ENCODE measurements around the gene ADAMTS12. TPM values are rescaled to one million over a fixed set of nuclear protein-coding genes. Genes with fewer than 3 reads are reported as not detected.
A peak's percentile ranks its signal among the peaks of the same experiment; 100 is the strongest.

ADAMTS12 gene
- total RNA-seq, 1 donor from 2014 or later = 10.4 TPM

DNA sequence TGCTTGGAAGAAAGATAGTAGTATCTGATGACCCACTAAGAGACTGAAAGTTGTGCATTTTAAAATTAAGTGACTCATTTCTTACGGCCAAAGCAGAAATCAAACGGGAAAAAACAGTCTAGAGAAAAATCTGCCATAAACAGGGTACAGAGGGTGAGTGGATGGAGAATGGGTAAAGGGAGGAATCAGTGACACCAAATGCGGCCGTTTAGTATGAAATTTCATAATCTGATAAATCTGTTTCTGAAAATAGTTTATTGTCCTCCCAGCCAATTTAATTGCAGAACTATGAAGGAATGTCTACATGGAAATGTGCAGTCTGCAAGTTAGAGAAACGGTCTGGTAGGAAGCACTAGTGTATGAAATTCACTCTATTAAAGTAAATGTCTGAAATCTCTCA lies 39.5 kb downstream of the ADAMTS12 start:
- no peak for DNase-seq (ENCODE audit: low read depth, low spot score)
- H3K9me3 Mint-ChIP-seq = no peaks in the 10 kb centered on the region
- H3K27me3 Mint-ChIP-seq (ENCODE audit: low read depth) = no peaks in the 10 kb centered on the region
- no peaks in the 10 kb centered on the region for H3K36me3 Mint-ChIP-seq (ENCODE audit: low read depth)
- H3K4me1 Mint-ChIP-seq = peaks cover 58% of the 10 kb centered on the region
- TF ChIP-seq, protein P1, sequence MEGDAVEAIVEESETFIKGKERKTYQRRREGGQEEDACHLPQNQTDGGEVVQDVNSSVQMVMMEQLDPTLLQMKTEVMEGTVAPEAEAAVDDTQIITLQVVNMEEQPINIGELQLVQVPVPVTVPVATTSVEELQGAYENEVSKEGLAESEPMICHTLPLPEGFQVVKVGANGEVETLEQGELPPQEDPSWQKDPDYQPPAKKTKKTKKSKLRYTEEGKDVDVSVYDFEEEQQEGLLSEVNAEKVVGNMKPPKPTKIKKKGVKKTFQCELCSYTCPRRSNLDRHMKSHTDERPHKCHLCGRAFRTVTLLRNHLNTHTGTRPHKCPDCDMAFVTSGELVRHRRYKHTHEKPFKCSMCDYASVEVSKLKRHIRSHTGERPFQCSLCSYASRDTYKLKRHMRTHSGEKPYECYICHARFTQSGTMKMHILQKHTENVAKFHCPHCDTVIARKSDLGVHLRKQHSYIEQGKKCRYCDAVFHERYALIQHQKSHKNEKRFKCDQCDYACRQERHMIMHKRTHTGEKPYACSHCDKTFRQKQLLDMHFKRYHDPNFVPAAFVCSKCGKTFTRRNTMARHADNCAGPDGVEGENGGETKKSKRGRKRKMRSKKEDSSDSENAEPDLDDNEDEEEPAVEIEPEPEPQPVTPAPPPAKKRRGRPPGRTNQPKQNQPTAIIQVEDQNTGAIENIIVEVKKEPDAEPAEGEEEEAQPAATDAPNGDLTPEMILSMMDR (conservative IDR thresholded peaks at IDR 0.05) = no peak
- peak overlapping the region; percentile 38 for H3K27ac Mint-ChIP-seq (ENCODE audit: unreplicated experiment)
- no peak overlapping the region for H3K4me3 Mint-ChIP-seq

DNA sequence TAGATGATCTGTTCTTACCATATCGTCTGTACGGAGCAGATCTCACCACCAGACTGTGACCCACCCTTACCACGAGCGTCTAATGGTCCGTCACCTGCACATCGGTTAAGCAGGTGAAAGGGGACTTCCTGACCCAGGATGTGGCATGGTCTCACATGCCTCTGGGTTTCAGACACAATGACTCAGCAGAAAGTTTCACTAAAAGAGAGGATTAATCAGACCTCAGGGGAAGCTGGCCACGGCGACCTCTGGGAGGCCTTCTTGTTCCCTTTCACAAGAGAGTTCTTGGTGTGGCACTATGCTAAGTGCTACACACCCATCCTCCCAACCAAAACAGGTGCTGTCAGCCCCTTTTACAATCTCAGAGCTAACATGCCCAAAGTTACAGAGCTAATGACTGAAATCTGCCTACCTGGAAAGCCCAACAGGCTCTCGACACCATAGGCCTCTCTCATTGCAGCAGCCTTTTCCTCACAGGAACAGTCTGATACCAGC lies 41.6 kb downstream of the ADAMTS12 start:
- peaks cover 43% of the 10 kb centered on the region for H3K4me1 Mint-ChIP-seq
- H3K9me3 Mint-ChIP-seq = no peaks in the 10 kb centered on the region
- DNase-seq (ENCODE audit: low read depth, low spot score) = no peak
- no peak overlapping the region for H3K4me3 Mint-ChIP-seq
- TF ChIP-seq, protein P1 (conservative IDR thresholded peaks at IDR 0.05) = no peak
- no peaks in the 10 kb centered on the region for H3K27me3 Mint-ChIP-seq (ENCODE audit: low read depth)
- peak overlapping the region; percentile 45 for H3K27ac Mint-ChIP-seq (ENCODE audit: unreplicated experiment)
- no peaks in the 10 kb centered on the region for H3K36me3 Mint-ChIP-seq (ENCODE audit: low read depth)

DNA sequence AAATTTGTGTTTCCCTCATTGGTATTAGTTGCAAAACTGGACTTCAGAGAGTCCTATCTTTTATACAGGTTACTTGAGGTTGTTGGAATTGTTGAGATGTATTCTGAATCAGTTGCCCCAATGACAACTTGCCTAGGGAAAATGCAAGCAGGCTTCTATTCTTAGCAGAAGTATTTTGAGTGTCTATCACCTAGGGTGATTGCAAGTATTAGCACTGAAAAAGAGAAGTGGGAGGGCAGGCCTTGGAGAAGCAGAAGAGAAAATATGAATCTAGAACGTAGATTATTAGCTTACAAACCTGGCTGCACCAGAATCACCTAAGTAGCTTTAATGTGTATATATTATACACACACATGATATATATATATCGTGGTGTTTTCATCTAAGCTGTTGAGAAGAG lies 43.2 kb downstream of the ADAMTS12 start:
- H3K9me3 Mint-ChIP-seq = no peaks in the 10 kb centered on the region
- peaks cover 27% of the 10 kb centered on the region for H3K4me1 Mint-ChIP-seq
- no peak overlapping the region for H3K27ac Mint-ChIP-seq (ENCODE audit: unreplicated experiment)
- no peaks in the 10 kb centered on the region for H3K36me3 Mint-ChIP-seq (ENCODE audit: low read depth)
- TF ChIP-seq, protein P1 (conservative IDR thresholded peaks at IDR 0.05) = no peak
- DNase-seq (ENCODE audit: low read depth, low spot score) = no peak
- H3K27me3 Mint-ChIP-seq (ENCODE audit: low read depth) = no peaks in the 10 kb centered on the region
- H3K4me3 Mint-ChIP-seq = no peak overlapping the region

DNA sequence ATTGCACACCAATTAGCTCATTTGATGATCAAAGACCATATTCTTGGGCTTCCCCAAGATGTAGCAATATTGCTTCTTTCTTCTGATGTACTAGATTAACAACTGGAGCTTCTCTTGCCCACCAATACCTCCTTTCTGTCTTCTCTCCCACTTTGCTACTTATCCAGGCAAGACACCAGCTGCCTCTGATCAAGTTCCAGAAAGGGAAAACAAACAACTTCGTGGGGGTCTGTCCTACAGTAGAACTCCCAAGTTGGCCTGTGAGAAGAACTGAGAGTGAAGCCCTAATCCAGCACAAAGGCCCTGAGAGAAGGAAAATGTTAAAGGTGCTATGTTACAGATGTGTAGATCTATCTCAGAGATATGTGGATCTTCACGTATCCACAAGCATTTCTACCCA lies 44.9 kb downstream of the ADAMTS12 start:
- no peaks in the 10 kb centered on the region for H3K9me3 Mint-ChIP-seq
- no peak overlapping the region for H3K27ac Mint-ChIP-seq (ENCODE audit: unreplicated experiment)
- peaks cover 12% of the 10 kb centered on the region for H3K4me1 Mint-ChIP-seq
- H3K4me3 Mint-ChIP-seq = no peak overlapping the region
- TF ChIP-seq, protein P1 (conservative IDR thresholded peaks at IDR 0.05) = no peak
- H3K36me3 Mint-ChIP-seq (ENCODE audit: low read depth) = no peaks in the 10 kb centered on the region
- DNase-seq (ENCODE audit: low read depth, low spot score) = no peak
- H3K27me3 Mint-ChIP-seq (ENCODE audit: low read depth) = no peaks in the 10 kb centered on the region

DNA sequence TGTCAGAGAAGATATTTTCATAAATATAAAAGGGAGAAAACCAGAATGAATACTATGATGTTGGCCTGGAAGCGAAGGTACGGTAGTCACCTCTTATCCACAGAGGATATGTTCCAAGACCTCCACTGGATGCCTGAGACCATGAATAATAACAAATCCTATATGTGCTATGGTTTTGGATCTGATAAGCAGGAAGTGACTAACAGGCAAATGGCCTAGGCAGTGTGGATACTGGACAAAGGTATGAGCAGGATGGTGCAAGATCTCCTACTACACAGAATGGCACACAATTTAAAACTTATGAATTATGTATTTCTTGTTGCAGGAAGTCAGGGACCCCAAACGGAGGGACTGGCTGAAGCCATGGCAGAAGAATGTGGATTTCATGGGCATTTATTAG lies 48.2 kb downstream of the ADAMTS12 start:
- H3K36me3 Mint-ChIP-seq (ENCODE audit: low read depth) = no peaks in the 10 kb centered on the region
- H3K27ac Mint-ChIP-seq (ENCODE audit: unreplicated experiment) = no peak overlapping the region
- H3K4me1 Mint-ChIP-seq = peaks cover 3% of the 10 kb centered on the region
- no peaks in the 10 kb centered on the region for H3K27me3 Mint-ChIP-seq (ENCODE audit: low read depth)
- TF ChIP-seq, protein P1 (conservative IDR thresholded peaks at IDR 0.05) = no peak
- H3K4me3 Mint-ChIP-seq = no peak overlapping the region
- H3K9me3 Mint-ChIP-seq = no peaks in the 10 kb centered on the region
- no peak for DNase-seq (ENCODE audit: low read depth, low spot score)

DNA sequence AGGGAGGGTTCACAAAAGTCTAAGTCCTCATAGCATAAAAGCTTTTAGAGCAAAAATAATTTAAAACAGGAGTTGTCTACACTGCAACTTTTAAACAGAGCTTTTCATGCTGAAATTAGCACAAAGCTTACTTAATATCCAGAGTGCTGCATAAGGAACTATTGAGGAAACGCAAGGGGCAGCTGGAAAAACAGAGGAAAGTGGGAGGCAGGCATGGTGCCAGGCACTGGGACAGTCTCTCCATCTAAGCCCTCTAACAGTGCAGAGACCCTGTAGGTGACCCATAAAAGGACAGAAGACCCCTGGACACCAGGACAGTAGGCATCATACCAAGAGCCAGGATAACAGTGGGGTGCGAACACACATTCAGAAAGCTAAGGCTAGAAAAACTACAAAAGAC lies 49.3 kb downstream of the ADAMTS12 start:
- DNase-seq (ENCODE audit: low read depth, low spot score) = no peak
- no peaks in the 10 kb centered on the region for H3K27me3 Mint-ChIP-seq (ENCODE audit: low read depth)
- no peaks in the 10 kb centered on the region for H3K9me3 Mint-ChIP-seq
- H3K27ac Mint-ChIP-seq (ENCODE audit: unreplicated experiment) = no peak overlapping the region
- peaks cover 3% of the 10 kb centered on the region for H3K4me1 Mint-ChIP-seq
- TF ChIP-seq, protein P1 (conservative IDR thresholded peaks at IDR 0.05) = no peak
- H3K4me3 Mint-ChIP-seq = no peak overlapping the region
- no peaks in the 10 kb centered on the region for H3K36me3 Mint-ChIP-seq (ENCODE audit: low read depth)

Data from neural crest cell (in vitro differentiated cells).